GM10266 (cell line): Measurements from ENCODE around the gene PTGIS.

ENCODE experiments used
- DNase-seq: peaks from one replicate; pipeline ENCODE4 v3.0.0; 2012; ENCODE audit errors: extremely low spot score
- TF ChIP-seq, protein P1 (sequence below): IDR thresholded peaks from 2 replicates; pipeline ENCODE4 v1.5.1; 2012; ENCODE audit warnings: mild to moderate bottlenecking, low read depth; ENCODE audit not compliant: control insufficient read depth, insufficient read depth; ENCODE audit errors: missing control alignments

The PTGIS gene

GRCh38 chr20:49460131-49460530, 107.8 kb downstream of the PTGIS start:
- TF ChIP-seq, protein P1, sequence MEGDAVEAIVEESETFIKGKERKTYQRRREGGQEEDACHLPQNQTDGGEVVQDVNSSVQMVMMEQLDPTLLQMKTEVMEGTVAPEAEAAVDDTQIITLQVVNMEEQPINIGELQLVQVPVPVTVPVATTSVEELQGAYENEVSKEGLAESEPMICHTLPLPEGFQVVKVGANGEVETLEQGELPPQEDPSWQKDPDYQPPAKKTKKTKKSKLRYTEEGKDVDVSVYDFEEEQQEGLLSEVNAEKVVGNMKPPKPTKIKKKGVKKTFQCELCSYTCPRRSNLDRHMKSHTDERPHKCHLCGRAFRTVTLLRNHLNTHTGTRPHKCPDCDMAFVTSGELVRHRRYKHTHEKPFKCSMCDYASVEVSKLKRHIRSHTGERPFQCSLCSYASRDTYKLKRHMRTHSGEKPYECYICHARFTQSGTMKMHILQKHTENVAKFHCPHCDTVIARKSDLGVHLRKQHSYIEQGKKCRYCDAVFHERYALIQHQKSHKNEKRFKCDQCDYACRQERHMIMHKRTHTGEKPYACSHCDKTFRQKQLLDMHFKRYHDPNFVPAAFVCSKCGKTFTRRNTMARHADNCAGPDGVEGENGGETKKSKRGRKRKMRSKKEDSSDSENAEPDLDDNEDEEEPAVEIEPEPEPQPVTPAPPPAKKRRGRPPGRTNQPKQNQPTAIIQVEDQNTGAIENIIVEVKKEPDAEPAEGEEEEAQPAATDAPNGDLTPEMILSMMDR = no peak
- DNase-seq = no peak

GRCh38 chr20:49459684-49460083, 108.3 kb downstream of the PTGIS start:
- no peak for DNase-seq
- TF ChIP-seq, protein P1 = no peak

DNA sequence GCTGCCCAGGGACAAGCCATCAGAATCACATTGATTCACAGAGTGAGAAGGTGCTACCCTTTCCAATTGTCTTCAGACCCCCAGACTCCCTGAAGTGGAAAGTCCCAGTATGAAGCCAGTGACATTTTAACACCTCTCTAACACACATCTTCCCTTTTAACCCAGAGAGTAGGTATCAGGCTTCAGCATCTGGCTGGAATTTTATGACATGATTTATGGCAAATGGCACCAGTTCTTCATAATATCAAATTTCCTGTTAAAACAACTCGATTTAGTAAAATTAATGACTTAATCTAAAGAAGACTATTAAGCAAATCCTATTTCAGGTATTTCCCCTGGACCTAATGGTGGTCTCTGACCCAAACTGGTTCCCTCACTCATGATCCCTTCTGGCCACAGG, 110.5 kb downstream of the PTGIS start:
- no peak for DNase-seq
- TF ChIP-seq, protein P1 = no peak

DNA sequence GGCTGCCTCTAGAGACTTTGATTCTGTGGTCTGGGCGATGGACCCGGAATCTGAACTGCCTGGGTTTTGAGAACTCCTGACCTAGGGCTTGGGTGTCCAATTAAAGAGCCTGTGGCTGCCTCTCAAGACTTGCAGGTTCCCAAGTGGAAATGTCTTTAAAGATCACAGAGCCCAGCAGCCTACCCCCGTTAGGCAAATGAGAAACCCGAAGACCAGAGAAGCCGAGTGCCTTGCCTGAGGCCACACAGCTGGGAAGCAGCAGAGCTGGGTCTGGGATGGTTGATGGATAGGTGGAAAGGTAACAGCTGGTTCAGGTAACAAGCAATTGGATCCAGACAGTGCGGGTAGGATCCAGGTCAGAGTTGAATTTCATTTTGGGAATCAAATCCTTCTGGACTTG, 111.3 kb downstream of the PTGIS start:
- DNase-seq = no peak
- TF ChIP-seq, protein P1 = no peak

DNA sequence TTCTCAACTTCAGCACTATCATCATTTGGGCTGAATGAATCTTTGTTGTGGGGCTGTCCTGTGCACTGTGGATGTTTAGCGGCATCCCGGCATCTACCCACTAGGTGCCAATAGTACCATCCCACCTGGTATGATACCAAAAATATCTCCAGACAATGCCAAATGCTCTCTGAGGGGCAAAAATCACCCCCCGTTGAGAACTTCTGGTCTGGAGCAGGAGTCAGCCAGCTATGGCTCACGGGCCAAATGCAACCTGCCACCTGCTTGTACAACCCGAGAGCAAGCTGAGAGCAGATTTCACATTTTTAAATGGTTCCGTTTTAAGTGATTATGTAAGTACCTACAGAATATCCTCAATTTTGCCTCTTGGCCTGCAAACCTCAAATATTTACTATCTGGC, 112.2 kb downstream of the PTGIS start:
- no peak for DNase-seq

More for the DNA sequence above, 112.2 kb downstream of the PTGIS start:
- TF ChIP-seq, protein P1 = no peak
